Measurements from ENCODE around the gene HOXB4.

The HOXB4 gene

DNA sequence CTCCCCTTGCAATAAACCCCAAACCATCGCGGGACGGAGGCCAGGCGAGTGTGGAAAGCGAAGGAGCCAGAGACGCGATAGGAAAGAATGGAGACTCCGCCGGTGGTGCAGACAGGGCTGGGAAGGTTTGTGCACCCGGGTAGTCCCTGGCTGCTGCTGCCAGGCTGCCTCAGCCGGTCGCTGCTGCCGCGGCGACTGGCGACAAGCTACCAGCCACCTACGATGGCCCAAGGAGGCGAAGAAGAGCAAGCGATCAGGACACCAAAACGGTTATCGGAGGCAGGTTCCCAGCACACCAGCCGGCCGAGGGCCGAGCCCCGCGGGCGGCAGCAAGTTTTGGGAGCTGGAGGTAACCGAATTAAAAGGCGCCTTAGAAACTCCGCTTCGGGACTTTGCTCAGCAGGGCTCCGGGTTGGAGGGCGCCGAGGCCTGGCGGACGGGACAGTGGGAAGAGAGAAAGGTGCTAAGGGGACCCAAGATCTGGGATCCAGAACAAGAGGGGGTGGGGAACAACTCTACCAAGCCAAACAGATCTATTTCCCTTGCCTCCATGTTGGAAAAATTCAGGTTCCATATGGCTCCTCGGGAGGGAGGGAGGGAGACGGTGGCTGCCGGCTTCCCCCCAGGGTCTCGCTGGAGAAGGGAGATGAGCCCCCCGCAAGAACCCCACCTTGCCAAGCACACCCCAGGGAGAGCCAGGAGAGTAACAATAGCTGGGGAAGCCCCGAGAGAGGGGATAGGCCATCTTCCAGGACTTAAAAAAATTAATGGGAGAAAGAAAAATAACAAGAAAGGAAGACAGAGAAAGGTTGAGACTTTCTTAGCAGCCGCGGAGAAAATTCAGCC lies 23.5 kb downstream of the HOXB4 start:
- DNase-seq: no peak
- intact Hi-C loops (cut with DNase I): no loop called here

GRCh38 chr17:48553826-48554225 lies 24.3 kb downstream of the HOXB4 start:
- intact Hi-C loops (cut with DNase I): no loop called here
- DNase-seq: no peak

- DNase-seq: no peak
- intact Hi-C loops (cut with DNase I): no loop called here
Measured at GRCh38 chr17:48553190-48553547, 25.0 kb downstream of the HOXB4 start.

DNA sequence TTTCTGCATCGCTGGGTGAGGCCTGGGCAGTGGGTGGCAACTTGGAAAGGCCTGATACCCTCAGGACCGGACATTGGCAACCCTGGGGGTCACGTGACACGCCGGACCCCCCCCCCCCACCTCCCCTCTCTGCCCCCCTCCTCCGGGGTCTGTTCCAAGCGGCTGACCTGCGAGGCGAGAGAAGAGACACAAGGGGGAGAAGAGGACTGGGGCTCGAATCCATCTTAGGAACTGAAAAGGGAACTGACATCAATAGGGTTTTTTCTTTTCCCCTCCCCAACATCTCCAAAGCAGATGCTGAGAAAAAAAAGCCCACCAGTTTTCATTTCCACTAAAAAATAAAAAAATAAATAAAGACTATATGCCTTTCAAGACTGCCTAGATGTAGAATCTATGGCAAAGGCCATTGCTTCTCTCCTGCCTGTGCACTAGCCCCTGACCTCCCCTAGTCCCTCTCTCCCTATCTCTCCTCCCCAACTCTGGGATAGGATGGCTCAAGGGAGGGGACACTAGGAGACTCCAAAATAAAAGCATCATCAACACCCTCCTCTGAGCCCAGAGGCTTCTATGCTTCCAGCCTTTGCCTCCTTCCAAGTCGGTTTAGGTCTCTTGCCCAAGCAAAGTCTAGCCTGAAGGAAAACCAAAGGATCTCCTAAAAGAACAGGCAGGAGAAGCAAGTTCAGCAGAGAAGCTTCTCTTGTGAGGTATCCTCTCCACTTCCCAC lies 25.5 kb downstream of the HOXB4 start:
- DNase-seq: no peak

GRCh38 chr17:48551596-48552465 lies 26.3 kb downstream of the HOXB4 start:
- intact Hi-C loops (cut with DNase I): no loop called here
- DNase-seq: no peak

More for the DNA sequence above, 25.5 kb downstream of the HOXB4 start:
- intact Hi-C loops (cut with DNase I): no loop called here

DNA sequence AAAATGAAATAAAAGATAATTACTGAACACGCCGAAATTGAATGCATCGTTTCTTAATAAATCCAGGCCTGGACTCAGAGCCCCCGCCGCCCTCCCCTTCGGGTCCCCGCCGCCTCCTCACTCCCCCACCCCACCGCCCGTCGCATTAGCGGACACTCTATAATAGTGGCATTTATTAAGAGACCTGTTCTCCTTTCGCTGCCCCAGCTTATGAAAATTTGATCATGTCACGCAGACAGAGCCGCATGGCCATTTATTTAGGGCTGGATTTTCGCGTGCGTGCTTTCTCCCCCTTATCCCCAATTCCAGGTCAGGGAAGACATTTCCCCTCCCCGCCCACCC lies 27.0 kb downstream of the HOXB4 start:
- DNase-seq: no peak
- intact Hi-C loops (cut with DNase I): no loop called here

DNA sequence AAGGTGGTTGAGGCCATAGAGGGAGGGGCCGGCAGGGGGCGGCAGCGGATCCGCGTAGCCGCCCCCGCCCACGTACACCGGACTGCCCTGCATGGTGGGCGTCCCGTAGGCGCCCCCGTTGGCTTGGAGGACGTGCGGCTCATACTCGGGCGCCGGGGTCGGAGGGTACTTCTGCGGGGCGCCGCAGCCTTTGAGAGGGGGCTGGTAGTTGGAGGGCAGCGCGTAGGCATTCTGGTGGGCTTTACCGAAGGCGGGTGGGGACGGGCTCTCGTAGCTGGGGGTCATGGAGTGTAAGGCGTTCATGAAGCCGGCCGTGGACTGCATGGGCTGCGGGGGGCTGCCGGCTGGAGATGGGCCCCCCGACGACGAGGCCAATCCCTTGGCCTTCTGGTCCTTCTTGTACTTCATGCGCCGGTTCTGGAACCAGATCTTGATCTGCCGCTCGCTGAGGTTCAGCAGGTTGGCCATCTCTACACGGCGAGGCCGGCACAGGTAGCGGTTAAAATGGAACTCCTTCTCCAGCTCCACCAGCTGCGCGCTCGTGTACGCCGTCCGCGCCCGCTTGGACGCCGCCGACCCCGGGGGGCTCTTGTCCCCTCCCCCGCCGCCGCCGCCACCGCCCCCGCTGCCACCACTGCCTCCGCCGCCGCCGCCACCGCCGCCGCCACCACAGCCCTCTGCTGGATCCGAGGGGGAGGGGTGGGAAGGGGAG lies 27.5 kb downstream of the HOXB4 start:
- DNase-seq: no peak
- intact Hi-C loops (cut with DNase I): no loop called here

DNA sequence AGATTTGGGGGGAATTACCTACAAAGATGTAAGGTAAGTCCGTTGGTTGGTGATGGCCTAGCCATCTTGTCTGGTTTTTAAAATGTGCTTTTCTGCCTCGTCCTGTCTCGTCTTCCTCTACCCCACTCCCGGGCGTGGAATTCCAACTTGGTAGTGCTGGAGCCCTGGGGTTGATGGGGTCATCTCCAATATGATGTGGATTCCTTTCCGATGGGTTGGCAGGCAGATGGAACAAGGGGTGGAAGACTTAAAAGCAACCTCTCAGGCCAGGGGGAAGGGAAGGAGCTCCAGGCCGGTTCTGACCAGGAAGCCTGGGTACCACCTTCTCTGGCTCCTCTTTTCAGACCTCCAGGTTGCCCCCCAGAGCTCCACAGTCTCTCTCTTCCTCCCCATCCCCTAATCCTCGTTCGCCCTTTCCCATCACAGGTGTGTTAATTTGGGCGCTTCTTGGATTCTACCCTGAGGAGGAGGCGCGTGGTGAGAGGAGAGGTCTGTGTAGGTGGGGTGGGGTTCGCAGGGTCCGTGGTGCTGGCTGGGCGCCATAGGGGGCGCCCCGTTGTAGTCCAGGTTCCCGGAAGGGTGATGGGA lies 28.1 kb downstream of the HOXB4 start:
- intact Hi-C loops (cut with DNase I): no loop called here

GRCh38 chr17:48549281-48549630 lies 28.9 kb downstream of the HOXB4 start:
- DNase-seq: no peak
- intact Hi-C loops (cut with DNase I): no loop called here

More for the DNA sequence above, 28.1 kb downstream of the HOXB4 start:
- no peak for DNase-seq

GRCh38 chr17:48548523-48549280 lies 29.4 kb downstream of the HOXB4 start:
- intact Hi-C loops (cut with DNase I): no loop called here
- no peak for DNase-seq

- DNase-seq: no peak
- intact Hi-C loops (cut with DNase I): no loop called here
Measured at GRCh38 chr17:48547808-48548522, 30.2 kb downstream of the HOXB4 start.

GRCh38 chr17:48546924-48547807 lies 31.0 kb downstream of the HOXB4 start:
- intact Hi-C loops (cut with DNase I): no loop called here
- no peak for DNase-seq

DNA sequence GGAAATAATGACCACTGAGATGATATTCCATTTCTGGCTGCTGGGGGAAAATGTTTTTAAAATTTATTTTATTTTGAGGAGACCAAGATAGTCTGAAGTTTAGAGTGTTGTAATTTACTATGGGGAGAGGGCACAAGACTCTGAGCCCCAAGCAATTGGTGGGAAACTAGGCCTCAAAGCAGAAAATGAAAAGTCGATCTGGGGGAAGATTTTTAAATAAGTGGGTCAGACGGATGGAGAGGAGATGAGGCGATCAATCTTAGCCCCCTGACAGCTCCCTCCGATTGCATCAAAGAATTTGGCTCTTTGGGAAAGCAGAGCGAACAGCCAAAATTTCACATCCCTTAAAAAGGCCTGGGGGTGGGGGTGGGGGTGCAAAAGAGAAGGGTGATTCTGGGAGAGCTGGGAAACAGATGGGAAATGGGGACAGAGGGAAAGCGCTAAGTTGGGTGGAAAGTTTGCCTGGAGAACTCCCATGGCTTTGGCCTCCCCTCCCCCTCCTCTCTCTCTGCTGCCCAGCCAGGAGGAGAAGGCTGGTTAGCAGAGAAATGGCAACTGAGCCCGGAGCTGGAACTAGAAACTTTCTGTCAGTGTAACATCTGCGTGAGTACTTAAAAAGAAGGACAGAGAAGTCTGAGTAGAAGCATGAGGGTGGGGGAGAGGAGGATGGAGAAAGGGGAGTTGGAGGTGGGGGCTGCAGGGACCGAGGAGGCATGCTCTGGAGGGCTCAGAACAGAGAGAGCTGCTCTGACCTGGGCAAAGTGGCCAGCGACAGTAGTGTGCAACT lies 31.8 kb downstream of the HOXB4 start:
- DNase-seq: no peak
- intact Hi-C loops (cut with DNase I): no loop called here

DNA sequence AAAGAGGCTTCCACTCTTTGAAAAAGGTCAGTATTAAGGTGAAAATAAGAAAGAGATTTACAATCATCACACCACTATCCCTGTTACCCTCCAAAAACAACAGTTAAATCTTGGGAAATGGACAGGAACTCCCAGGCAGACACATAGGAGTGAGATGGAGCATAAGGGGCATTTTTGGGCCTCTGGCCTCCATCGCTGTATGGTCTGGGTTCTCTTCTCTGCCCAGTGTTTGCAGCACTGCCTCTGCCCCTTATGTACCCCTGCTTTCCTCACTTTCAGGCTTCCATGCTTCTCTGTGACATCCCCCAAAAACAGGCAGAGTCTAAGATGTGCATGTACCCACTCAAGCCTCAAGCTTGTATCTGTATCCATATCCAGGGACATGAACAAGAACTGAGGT lies 32.6 kb downstream of the HOXB4 start:
- intact Hi-C loops (cut with DNase I): no loop called here
- DNase-seq: no peak

GRCh38 chr17:48545022-48545375 lies 33.2 kb downstream of the HOXB4 start, which contains the start of gene HOXB2:
Gene HOXB2 (minus strand): TSS chr17:48545109. CDS start chr17:48544911, 198 bp downstream.
- intact Hi-C loops (cut with DNase I): no loop called here
- DNase-seq: no peak
